Kidney (tissue), 14 donors: ENCODE measurements around the gene DMBX1. TPM values are rescaled to one million over a fixed set of nuclear protein-coding genes. Genes with fewer than 3 reads are reported as not detected.

Experiments
- DNase-seq, 5 donors: peaks; one replicate each; pipeline ENCODE4 v3.0.0-alpha.2; 2013 to 2020
- FAIRE-seq: peaks from 2 replicates; lab custom pipeline; 2012; peaks lifted over from hg19 to GRCh38; lab: Jason Lieb, UNC
- H3K27ac ChIP-seq, 2 donors: one replicate each; pipeline ENCODE4 v1.7.0; 2013; ENCODE audit warnings: low read depth in 2 of 2, low read length in 2 of 2, inconsistent platforms in 1 of 2
- H3K27me3 ChIP-seq: one replicate; pipeline ENCODE4 v1.7.1; 2013; ENCODE audit warnings: low read length, inconsistent platforms; ENCODE audit not compliant: control insufficient read depth, insufficient read depth
- H3K36me3 ChIP-seq, 3 donors: one replicate each; pipeline versions ENCODE4 v1.7.0 to v1.7.1; 2013; ENCODE audit warnings: low read length in 3 of 3, control low read depth in 1 of 3, inconsistent platforms in 1 of 3; ENCODE audit not compliant: insufficient read depth in 3 of 3, control insufficient read depth in 2 of 3
- H3K4me1 ChIP-seq, 3 donors: one replicate each; pipeline versions ENCODE4 v1.7.0 to v1.7.1; 2013; ENCODE audit warnings: low read length in 3 of 3, inconsistent platforms in 1 of 3, low read depth in 1 of 3; ENCODE audit not compliant: control insufficient read depth in 2 of 3, insufficient read depth in 2 of 3
- H3K4me3 ChIP-seq, 3 donors: one replicate each; pipeline versions ENCODE4 v1.7.0 to v1.8.1; 2013; ENCODE audit warnings: low read length in 3 of 3, control low read depth in 1 of 3, inconsistent platforms in 1 of 3
- H3K9ac ChIP-seq, 3 donors: one replicate each; pipeline versions ENCODE4 v1.7.0 to v1.7.1; 2013; ENCODE audit warnings: low read length in 3 of 3, control low read depth in 1 of 3, inconsistent platforms in 1 of 3
- H3K9me3 ChIP-seq, 3 donors: one replicate each; pipeline versions ENCODE4 v1.7.0 to v1.7.1; 2013; ENCODE audit warnings: low read length in 3 of 3, control low read depth in 1 of 3, inconsistent platforms in 1 of 3; ENCODE audit not compliant: control insufficient read depth in 2 of 3, insufficient read depth in 1 of 3
- intact Hi-C: fragments of 100-400 bp; cut with DNase I; formaldehyde crosslinking; loops from one replicate; pipeline ENCODE4 v1.11.1; 2022
- polyA plus RNA-seq: library from polyadenylated mRNA; stranded (reverse); fragments of 350-450 nt; fragmentation: Illumina TruSeq; extraction: RNeasy Lipid Tissue Mini Kit (QIAGEN cat#74804); gene quantifications from one replicate; pipeline ENCODE4 v1.2.3, GENCODE V29; 2014; ENCODE audit warnings: low read depth, low replicate concordance; ENCODE audit not compliant: insufficient read depth
- total RNA-seq: library from RNA; stranded (reverse); fragmentation: NEBNext Ultra II Directional; extraction: Animal tissue kit (Norgen Biotek cat#: 25700); gene quantifications from one replicate; pipeline ENCODE4 v1.2.1, GENCODE V29; 2021
- TF ChIP-seq, protein P1 (sequence below): IDR thresholded peaks from 3 replicates; pipeline ENCODE4 v1.5.1; 2012; ENCODE audit warnings: mild to moderate bottlenecking, moderate library complexity, borderline replicate concordance; ENCODE audit not compliant: insufficient read depth; ENCODE audit errors: extremely low read depth
- donor health status: control.
- donor health status: control.
- donor health status: control.
- donor health status: control.
- donor health status: control.
- donor health status: DM: yes; HTN: yes; CAD: no.
- donor health status: Normal renal cell carcinoma (clear cell type).

The DMBX1 gene
- total and polyA plus RNA-seq, 2 donors from 2014 or later = not detected

- Histone ChIP-seq H3K27me3 (peaks cover 11% of the 10 kb centered on the region), H3K9ac (no peak overlapping the region), H3K27ac (no peak overlapping the region), H3K4me1 (no peaks in the 10 kb centered on the region), H3K9me3 (no peaks in the 10 kb centered on the region), H3K4me3 (no peak overlapping the region), H3K36me3 (no peaks in the 10 kb centered on the region)
- intact Hi-C loops = loop anchor here (5.0 kb wide), 1 partner anchor 78 kb away; no protein-coding TSS in a partner anchor
- DNase-seq (peak in 1 of 5 donors; percentile 59), FAIRE-seq (no peak)
- TF ChIP-seq, protein P1, sequence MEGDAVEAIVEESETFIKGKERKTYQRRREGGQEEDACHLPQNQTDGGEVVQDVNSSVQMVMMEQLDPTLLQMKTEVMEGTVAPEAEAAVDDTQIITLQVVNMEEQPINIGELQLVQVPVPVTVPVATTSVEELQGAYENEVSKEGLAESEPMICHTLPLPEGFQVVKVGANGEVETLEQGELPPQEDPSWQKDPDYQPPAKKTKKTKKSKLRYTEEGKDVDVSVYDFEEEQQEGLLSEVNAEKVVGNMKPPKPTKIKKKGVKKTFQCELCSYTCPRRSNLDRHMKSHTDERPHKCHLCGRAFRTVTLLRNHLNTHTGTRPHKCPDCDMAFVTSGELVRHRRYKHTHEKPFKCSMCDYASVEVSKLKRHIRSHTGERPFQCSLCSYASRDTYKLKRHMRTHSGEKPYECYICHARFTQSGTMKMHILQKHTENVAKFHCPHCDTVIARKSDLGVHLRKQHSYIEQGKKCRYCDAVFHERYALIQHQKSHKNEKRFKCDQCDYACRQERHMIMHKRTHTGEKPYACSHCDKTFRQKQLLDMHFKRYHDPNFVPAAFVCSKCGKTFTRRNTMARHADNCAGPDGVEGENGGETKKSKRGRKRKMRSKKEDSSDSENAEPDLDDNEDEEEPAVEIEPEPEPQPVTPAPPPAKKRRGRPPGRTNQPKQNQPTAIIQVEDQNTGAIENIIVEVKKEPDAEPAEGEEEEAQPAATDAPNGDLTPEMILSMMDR = no peak
These were observed 35.8 kb downstream of the DMBX1 start for GRCh38 chr1:46525253-46525983.

DNA sequence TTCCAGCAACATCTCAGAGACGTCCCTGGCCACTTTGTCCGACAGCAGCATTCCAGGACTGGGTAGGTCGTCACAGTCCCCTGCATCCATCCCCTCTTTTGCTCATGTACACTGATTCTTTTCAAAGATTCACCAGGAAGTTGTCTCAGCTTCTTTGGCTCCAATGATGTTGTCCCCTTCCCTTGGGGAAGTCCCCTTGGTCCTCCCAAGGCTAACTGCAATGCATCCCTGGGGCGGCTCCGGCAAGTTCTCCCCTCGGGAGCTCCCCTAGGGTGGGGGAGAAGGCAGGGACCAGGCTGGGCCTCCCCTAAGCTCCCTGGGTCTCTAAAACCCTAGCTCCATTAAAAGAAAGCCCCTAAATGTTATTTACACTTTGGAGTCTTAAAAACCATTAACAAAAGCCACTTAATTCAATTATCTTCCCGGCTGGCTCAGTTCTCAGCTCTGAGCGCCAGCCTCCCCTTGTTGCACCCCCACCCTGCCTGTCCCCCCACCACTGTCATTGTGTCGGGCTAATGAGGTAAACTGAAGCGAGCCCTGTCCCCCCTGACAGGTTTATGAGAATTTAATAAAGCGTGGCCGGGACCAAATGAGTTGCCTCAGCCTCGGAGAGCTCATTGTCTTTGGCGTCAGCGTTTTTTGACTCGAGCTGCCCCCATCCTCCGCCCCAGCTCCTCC is 36.5 kb downstream of the DMBX1 start:
- H3K27ac ChIP-seq = no peak overlapping the region
- DNase-seq (peak; percentile 18 to 87 (median 78)), FAIRE-seq (no peak)
- peaks cover 12% of the 10 kb centered on the region for H3K27me3 ChIP-seq
- no peaks in the 10 kb centered on the region for H3K4me1 ChIP-seq
- H3K9me3 ChIP-seq = no peaks in the 10 kb centered on the region
- no peaks in the 10 kb centered on the region for H3K36me3 ChIP-seq
- intact Hi-C loops = loop anchor here (5.0 kb wide), 1 partner anchor 79 kb away; no protein-coding TSS in a partner anchor
- no peak overlapping the region for H3K4me3 ChIP-seq
- TF ChIP-seq, protein P1 = no peak
- no peak overlapping the region for H3K9ac ChIP-seq

DNA sequence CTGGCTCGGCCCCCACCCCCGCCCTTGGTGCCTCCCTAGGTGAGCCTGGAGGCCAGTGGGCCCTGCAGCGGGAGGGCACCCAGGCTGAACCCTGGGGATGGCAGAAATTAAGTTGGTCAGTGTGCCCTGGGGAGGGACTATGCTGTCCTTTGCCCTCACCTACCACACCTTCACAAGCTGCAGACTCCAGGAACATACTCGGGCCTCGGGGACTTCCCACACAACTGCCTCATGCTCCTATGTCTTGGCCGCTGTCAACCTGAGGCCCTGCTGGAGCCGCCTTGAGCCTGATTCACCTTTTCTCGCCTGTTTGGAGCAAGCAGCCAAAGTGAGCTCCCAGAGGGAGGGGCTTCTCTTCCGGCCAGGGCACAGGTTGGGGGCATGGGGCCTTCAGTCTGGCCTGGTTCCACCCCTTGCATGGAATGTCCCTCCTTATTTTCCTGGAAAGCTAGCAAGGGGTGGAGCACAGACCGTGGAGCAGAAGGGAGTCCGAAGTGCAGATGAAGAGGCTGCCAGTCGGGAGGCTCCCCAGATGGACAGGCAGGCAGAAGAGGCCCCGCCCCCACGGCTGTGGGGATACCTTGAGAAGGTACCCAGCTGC is 37.2 kb downstream of the DMBX1 start:
- no peak for FAIRE-seq
- TF ChIP-seq, protein P1 = no peak

More for the DNA sequence above, 37.2 kb downstream of the DMBX1 start:
- intact Hi-C loops = loop anchor here (5.0 kb wide), 1 partner anchor 79 kb away; no protein-coding TSS in a partner anchor
- peak in 4 of 5 donors; percentile 49 to 81 (median 60) for DNase-seq
- no peak overlapping the region for H3K27ac ChIP-seq
- H3K9ac ChIP-seq = no peak overlapping the region
- H3K4me3 ChIP-seq = no peak overlapping the region
- H3K27me3 ChIP-seq = peaks cover 14% of the 10 kb centered on the region
- H3K36me3 ChIP-seq = no peaks in the 10 kb centered on the region
- no peaks in the 10 kb centered on the region for H3K9me3 ChIP-seq
- no peaks in the 10 kb centered on the region for H3K4me1 ChIP-seq
